ENCODE data around the gene MACROH2A1.
"Not testable (repeated sequence)": the region's sequence is repeated elsewhere in the genome, so short reads cannot be mapped to it uniquely, and the experiment has no call there.

MACROH2A1 gene

GRCh38 chr5:135375040-135375793 is 23.8 kb downstream of the MACROH2A1 start:
- no peak for DNase-seq

GRCh38 chr5:135373736-135374515 is 25.1 kb downstream of the MACROH2A1 start:
- no peak for DNase-seq

DNA sequence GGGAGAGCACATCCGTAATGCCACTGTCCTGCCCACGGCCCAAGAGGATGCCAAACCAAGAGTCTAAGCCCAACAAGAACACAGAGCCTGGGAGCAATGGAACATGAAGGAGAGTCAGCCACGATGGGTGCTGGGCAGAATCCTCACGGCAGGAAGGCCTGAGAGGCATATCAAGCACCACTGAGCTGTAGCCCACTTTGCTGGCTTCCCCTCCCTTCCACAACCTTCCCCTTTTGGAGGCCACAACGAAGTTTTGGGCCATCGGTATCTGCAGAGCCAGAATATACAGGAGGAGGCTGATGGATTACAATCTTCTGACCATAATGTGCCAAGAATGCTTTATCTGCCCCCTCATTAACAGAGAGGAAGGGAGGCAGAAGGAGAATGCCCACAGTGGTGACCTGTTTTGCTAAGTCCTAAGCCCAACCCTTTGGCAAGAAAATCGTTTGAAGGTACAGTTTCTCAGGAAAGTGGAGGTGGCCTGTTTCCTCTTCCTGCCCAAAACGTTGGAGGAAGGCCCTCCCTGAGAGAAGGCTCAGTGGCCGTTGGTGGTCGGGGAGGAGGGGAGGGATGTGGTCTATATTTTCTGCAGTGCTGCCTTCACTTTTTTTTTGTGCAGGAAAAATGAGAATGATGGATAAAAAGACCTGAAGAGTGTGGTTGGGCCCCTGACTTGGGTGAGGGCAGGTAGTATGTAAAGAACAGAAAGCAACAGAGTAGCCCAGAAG is 26.2 kb downstream of the MACROH2A1 start:
- no peak for DNase-seq

- DNase-seq = no peak
Measured at GRCh38 chr5:135371622-135372232, 27.3 kb downstream of the MACROH2A1 start.

DNA sequence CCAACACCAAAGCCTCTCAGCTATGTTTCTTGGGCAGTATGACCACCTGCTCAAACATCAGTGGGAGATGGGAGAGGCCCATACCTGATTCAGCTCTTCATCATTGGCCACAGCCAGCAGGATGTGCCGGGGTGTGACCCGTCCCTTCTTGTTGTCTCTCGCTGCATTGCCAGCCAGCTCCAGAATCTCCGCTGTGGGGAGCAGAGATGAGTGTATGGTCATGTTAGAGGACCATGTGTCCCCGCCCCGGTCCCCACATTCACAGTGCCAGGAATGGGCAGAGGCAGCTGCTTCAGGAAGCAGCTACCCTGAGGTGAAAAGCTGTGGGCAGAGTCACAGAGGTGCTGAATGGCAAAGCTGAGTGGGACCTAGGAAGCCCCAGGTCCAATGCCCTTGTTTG is 29.1 kb downstream of the MACROH2A1 start:
- DNase-seq = no peak

DNA sequence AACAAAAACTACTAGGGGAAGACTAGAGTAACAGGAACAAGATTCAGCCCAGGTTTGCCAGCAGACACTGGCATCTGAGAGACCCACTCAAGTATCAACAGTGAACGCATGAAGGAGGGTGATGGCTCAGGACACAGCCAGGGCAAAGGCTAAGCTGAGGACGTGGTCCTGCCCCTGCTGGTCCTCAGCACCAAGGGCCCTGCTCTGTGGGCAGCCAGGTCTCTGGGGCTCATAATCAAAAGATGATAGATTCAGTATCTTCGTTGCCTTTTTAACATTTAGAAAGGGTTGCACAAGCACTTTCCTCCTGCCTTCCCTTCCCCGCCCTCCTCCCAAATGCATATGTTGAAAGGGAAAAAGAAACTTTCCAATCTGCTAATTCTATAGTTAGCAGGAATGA is 31.5 kb downstream of the MACROH2A1 start:
- DNase-seq = no peak

- no peak for DNase-seq
Measured at GRCh38 chr5:135367076-135367475, 32.0 kb downstream of the MACROH2A1 start.

GRCh38 chr5:135365281-135365680 is 33.8 kb downstream of the MACROH2A1 start:
- no peak for DNase-seq

- no peak for DNase-seq
Measured at GRCh38 chr5:135364421-135365262, 34.4 kb downstream of the MACROH2A1 start.

DNA sequence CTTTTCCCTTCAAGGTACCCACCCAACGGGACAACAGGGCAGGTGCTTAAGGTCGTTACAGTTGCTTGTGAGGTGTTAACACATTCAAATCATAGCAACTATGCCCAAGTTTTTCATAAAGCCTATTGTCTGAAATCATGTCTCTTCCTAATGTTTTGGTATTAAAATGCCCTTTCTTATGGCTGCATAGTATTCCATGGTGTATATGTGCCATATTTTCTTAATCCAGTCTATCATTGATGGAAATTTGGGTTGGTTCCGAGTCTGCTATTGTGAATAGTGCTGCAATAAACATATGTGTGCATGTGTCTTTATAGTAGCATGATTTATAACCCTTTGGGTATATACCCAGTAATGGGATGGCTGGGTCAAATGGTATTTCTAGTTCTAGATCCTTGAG is 35.7 kb downstream of the MACROH2A1 start:
- DNase-seq = not testable (repeated sequence)

DNA sequence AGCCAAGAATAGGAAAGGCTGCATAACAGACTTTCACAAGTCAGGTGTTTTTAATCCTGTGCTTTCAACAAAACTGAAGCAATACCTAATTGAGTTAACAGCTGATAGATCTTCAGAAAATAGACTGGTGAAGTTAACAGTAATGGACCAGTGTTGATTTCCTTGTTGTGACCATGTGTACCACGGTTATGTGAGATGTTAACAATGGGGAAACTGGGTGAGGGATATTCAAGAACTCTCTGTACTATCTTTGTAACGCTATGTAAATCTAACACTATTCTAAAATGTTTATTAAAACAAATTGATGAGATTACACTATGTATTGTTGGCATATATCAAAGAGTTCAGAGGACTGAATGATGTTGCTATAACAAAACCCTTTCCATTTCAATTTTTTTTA is 36.9 kb downstream of the MACROH2A1 start:
- no peak for DNase-seq

- DNase-seq = no peak
Measured at GRCh38 chr5:135360278-135361274, 38.5 kb downstream of the MACROH2A1 start.

DNA sequence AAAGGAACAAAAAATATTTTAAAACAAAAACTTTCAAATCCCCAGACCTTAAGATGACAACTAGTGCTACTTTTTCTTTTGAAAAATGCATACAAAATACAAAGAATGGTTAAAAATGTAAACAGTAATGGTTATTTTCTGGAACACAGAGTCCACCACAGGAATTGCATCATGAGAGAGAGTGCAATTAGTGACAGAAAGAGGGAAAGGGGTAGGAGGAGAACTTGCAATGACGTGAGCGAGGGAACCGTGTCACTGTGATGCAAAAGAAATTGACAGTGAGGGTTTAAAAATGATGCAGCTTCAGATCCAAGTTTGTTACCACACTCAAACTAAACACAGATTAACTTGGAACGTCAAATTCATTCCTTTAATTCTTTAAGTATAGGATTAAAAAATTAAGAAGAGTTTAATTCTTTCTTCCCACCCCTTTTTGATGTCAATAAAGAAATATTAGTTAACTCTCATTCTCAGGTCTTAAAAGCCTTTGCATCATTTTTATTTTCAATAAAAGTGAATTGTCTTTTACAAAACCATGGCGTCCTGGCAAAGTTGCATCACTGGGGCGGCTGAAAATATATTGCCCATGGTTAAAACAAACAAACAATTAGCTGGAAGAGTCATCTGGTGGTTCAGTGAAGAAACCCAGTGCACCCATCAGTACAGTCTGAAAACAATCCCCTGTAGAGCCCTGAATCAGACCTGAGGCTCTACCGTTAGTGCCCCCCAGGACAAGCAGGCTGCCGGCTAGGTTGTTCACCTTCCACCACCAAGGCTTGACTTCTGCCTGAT is 39.5 kb downstream of the MACROH2A1 start:
- no peak for DNase-seq

- no peak for DNase-seq
Measured at GRCh38 chr5:135357685-135358084, 41.3 kb downstream of the MACROH2A1 start.

- DNase-seq = no peak
Measured at GRCh38 chr5:135356522-135357318, 42.3 kb downstream of the MACROH2A1 start.

- no peak for DNase-seq
Measured at GRCh38 chr5:135355169-135355568, 43.9 kb downstream of the MACROH2A1 start.

DNA sequence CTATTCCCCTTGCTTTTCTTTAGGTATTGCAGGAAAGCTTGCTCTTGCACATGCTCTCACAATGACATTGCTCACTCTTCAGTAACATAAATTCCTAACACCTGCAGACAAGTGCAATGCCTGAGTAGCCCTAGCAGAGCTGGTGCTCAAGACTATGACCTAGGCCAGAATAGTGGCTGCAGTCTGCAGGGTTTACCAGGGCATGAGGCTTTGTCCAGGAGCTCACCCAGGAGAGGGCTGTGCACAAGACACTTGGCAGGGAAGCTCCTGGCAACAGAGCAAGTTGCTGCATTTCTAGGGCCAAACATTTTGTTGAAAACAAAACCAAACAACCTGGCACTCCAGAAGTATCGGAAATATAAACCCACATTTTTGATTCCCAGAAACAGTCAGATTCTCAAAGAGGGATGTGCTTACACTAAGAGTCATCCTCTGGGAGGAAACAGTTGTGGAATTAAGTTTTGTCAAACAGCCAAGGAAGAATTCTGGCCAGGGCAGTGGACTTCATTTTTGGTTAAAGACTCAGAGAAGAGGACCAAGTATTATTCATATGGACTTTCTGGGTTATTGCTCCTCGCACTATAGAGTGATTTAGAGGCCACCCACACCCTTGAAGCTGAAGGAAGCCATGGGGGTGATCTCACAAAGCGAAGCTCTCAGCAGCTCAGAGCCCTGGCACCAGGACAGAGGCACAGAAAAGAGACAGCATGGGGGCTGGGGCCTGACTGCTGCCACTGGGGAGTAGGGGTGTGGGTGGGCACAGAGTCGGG is 44.9 kb downstream of the MACROH2A1 start:
- no peak for DNase-seq

- DNase-seq = no peak
Measured at GRCh38 chr5:135350536-135350935, 48.5 kb downstream of the MACROH2A1 start.
